NCI-H526 treated with DMSO at 0.1 percent for 48 hours (cell line): ENCODE measurements around the gene UNC5CL.

Experiments used
- DNase-seq: peaks from one replicate; lab custom pipeline; 2025; lab: John Stamatoyannopoulos, UW

Gene UNC5CL

GRCh38 chr6:41063884-41064285 is 24.9 kb upstream of the UNC5CL start:
- DNase-seq, result no peak

DNA sequence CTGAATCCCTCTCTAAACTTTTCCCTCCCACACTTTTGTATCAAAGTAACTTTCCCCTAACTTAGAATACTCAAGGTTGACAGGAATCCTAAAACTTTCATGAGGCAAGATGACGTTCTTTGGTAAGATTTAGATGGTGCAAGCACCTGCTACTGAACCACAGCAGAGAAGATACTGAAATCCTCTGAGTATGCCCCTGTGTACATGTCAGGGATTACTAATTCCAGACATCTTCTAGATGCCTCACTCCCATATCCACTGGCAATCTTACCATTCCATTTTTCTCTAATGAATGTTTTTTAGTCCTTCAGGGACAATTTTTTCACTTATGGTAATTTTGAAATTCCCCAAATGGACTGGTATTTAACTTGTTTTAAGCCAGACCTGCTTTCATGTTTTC is 23.0 kb upstream of the UNC5CL start:
- no peak for DNase-seq

GRCh38 chr6:41061196-41061726 is 22.2 kb upstream of the UNC5CL start:
- DNase-seq, result no peak

GRCh38 chr6:41059556-41059955 is 20.5 kb upstream of the UNC5CL start:
- no peak for DNase-seq

DNA sequence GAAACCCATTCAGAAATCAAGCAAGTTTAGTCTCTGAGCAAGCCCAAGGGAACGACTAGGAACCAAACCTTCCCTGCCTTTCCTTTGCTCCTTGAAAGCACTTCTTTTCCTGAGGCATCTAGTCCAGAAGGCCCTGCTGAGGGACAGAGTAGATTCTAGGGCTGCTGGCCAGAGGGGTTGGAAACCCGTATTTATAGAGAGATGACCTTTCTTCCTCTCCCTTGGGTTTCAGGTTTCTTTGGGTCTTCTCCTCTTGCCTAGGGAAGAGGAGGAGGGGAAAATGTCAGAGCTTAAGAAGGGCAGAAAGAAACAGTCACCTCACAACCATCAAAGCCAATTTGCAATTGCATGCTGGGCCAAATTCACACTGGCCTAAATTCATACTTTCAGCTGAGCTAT is 19.8 kb upstream of the UNC5CL start:
- no peak for DNase-seq

DNA sequence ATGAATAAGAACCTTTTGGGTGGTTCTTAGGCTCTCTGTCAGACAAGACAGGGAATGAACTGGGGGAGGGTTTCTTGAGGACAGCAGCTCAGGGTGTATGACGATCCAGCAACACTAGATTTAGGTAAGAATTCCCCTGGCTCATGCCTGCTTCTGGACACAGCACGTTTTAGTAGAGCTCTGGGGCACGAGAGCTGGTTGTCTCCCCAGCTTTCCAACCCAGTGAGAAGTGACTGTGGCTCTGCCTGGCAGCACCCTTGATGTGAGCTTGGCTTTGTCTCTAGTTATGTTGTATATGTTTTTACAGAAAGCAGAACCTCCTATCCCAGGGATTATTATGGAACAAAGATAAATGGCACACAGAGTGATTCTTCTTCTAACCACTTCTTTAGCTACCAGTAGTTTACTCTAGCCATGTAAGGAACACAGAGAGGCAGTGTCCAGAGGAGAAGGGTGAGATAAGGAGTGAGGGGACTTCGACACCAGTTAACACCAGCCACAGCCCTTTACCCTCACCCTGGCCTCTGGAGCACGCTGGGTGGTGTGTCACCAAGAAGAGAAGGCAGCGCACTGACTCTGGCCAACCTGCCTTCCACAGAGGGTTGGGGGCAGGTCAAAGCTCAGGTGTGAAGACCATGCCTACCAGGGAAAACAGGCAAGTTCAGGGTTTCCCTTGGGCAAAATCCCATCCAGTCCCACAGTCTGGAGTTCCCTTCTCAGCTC is 17.9 kb upstream of the UNC5CL start:
- no peak for DNase-seq

DNA sequence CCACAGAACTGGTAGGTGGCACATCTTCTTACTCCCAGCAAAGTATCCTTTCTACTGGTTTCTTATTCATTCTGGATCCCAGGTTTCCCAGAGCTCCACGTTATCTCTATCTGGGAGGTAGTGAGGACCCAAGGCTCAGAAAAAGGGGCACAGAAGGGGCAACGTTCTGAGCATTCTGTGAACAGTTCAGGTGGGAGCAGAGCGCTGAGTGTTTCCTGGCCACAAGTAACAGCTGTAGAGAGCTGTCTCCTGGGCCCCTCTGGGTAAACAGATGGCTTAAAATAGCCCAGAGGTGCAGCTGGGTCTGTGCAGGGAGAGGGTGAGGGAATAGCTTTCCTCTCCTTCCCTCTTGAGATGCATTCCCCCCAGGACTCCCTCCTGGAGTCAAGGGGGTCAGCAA is 16.1 kb upstream of the UNC5CL start:
- DNase-seq, result no peak

- no peak for DNase-seq
Observed at GRCh38 chr6:41054511-41054910, 15.5 kb upstream of the UNC5CL start.

DNA sequence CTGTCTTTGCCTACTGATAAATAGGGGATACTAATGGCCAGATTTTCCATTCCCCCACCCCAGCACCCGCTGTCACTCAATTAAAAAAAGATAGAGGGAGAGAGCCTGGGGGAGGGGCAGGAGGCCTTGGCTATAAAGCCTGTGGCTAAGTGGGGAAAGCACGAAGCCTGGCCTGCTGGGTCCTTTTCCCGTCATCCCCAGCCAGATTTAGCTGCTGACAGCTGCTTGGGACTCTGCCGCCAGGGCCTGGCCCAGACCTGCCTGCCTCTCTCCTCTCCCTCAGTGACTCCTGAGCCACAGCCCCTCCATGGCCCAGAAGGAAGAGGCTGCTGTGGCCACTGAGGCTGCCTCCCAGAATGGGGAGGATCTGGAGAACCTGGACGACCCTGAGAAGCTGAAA is 14.0 kb upstream of the UNC5CL start, which contains the start of gene APOBEC2:
Gene APOBEC2, plus strand, starts transcription at position 162 of the 400 bp plus-strand sequence. Its CDS starts 146 bp downstream, at position 308.
- no peak for DNase-seq

DNA sequence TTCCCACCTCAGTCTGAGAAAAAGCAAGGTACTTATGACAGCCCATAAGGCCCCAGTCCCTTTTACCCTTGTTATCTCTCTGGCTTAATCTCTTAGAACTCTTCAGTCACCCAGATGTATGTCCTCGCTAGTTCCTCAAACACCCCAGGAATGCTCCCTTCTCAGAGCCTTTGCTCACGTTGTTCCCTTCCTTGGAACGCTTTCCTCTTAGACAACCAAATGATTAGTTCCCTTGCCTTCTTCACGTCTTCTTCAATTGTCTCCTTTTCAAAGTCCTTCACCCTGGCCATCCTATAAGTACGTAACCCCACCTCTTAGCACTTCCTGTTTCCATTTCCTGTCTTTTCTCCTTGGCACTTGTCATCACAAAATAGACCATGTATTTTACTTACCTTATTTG is 12.9 kb upstream of the UNC5CL start:
- DNase-seq, result no peak

DNA sequence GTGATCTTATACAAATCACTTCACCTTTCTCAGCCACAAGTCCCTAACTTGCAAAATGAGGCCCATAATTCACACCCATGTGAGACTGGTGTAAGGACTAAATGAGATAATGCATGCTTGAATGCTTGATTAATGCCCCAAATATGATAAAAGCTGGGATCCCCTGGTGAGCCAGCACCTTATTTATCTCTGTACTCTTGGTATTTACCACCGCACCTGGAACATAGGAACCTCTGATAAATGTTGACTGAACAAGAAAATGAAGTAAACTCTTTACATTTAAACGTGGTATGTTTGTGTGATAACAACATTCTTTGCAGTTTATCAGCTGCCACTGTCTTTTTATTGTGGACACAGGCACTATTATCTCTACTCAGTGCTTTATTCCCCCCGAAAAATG is 11.5 kb upstream of the UNC5CL start:
- DNase-seq, result no peak

GRCh38 chr6:41049955-41050354 is 10.9 kb upstream of the UNC5CL start:
- DNase-seq, result no peak

DNA sequence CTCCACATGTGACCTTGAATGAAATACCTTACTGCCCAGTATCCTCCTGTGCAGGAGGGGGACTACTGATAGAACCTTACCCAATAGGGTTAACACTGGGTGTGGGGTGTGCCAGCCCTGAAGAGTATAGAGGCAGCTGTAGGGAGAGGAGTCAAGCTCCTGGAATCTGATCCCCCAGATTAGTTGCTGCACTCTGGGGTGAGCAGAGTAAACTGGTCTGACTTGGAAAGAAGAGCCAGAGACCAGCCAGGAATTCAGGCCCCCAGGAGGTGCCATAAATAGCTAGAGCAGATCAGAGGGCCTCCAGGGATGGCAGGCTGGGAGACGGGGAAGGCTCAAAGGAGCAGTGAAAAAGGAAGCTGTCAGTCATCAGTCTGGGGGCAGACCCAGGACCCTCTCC is 10.5 kb upstream of the UNC5CL start:
- no peak for DNase-seq

DNA sequence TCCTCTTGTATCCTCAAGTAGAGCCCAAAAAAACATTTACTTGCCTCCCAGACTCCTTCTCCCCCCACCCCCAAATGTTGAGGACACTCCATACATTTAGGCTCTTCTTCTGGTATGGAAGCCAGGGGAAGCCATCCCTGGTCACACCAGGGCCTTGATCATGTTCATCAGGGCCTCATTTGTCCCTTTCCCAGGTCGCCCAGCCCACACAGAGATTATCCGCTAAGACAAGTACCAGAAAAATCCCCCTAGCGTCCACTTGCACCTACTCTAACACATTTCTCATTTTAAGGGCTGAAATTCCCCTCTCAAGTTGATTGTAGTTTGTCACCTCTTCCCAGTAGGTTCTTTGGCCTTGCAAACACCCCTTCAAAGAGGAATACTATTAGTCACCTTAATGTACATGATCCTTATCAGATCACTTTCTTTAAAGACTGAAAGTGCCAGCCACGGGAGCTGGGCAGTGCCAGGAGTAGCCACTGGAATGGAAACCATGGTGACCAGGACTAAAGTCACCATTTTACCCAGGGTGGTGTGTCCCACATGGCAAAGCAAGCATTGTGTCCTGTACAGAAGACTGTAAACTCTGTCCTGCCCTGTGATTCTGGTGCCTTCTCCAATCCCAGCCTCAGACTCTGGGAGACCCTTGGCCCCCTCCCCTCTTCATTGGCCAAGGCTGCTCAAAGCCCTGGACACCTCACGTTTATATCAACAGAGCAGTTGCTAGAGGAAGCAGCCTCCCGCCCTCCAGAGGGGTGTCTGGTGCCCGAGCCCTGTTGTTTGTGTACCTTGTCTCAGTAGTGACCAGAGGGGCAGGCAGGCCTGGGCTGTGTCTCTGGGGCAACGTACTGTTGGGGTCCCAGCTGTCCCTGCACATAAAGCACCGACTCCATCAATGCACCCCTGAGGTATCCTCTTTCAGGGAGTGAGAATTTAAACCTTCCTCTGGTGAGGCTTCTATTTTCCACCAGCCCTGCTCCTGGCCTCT is 9.0 kb upstream of the UNC5CL start:
- DNase-seq, result no peak

GRCh38 chr6:41047306-41047705 is 8.3 kb upstream of the UNC5CL start:
- no peak for DNase-seq

- DNase-seq, result no peak
Observed at GRCh38 chr6:41046084-41046483, 7.1 kb upstream of the UNC5CL start.

DNA sequence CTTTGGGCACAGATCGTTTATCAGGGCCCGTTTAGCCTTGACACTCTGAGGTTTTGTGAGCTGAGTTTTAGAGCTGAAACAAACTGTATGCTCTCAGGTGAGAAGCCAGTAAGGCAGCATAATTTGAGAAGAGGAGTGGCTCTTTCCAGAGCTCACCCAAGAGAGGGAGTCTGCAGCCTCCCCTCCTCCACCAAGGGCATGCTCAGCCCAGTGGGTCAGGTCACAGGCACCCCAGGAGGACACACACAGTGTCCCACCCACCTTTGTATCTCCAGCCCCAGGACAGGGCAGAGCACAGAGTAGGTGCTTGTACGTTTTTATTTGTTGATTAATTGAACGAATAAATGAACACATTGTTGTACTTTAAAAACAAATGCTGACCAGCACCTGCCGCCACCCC is 6.6 kb upstream of the UNC5CL start:
- no peak for DNase-seq

GRCh38 chr6:41043151-41043550 is 4.1 kb upstream of the UNC5CL start:
- DNase-seq, result no peak

DNA sequence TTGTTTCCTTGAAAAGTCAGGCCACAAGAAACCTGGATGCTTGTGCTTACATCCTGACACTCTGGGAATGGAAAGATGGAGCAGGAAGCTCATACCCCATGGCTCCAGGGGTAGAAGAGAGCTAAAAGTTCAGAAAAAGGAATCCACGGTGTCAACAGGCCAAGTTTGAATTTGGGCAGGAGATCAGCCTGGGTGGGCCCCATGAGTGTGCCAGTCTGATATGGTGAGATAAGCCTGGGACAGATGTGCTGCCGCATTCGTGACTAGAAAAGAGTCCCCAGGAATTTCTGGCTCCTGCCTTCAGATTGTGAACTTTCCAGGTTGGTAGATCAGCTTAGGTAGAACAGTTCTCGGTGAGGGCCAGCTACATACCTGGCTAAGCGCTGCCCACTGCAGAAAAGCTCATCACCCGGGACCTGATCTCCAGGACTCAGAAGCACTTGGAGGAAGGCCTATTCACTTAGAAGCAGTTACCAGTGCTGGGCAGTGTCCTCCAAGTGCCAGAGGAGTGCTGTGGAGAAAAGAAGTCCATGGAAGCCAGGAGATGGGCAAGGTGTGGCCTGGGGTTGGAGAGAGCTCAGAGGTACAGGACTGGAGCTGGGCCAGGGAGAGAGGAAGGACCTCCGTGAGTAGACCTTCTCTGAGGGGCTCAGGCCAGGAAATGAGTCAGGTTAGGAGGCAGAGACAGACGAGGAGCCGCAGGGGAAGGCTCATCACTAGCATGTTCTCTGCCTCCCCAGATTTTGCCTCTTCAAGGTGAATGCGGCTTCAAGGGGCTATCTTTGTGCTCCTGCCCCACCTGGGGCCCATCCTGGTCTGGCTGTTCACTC is 3.4 kb upstream of the UNC5CL start, which contains the start of gene TSPO2:
Gene TSPO2, plus strand, starts transcription at position 242 of the 830 bp plus-strand sequence. Its CDS starts 519 bp downstream, at position 761.
- DNase-seq, result no peak

- DNase-seq, result no peak
Observed at GRCh38 chr6:41040940-41041536, 2.0 kb upstream of the UNC5CL start.
